SK-N-SH (cell line): Measurements from ENCODE around the gene CD300LB. TPM values are rescaled to one million over a fixed set of nuclear protein-coding genes. Genes with fewer than 3 reads are reported as not detected.

Source experiments
- CTCF ChIA-PET: fragments of 300-600, 350-600 bp; formaldehyde crosslinking; extraction: SDS; loops from one replicate; lab custom pipeline; 2021; lab: Yijun Ruan, JAX
- POLR2A ChIA-PET: fragments of 350-600 bp; sonication (Branson Sonifier 250); formaldehyde crosslinking; extraction: SDS; loops from one replicate; lab custom pipeline; 2020; ENCODE audit warnings: antibody characterized with exemption, inconsistent platforms; lab: Yijun Ruan, JAX
- DNase-seq: peaks from one replicate; pipeline ENCODE4 v3.0.0; 2012
- H2AFZ ChIP-seq: fragments of 200-600 bp; sonication (generic); 2 replicates; pipeline ENCODE4 v1.8.1; 2016; ENCODE audit warnings: antibody characterized with exemption, mild to moderate bottlenecking, low read depth
- H3F3A ChIP-seq: fragments of 200-600 bp; sonication (generic); replicated peaks from 2 replicates; pipeline ENCODE3; 2016; ENCODE audit warnings: antibody characterized with exemption, mild to moderate bottlenecking; ENCODE audit not compliant: insufficient read depth
- H3K27ac ChIP-seq, 2 experiments: fragments of 200-500 bp in 1 of 2; fragments of 200-600 bp in 1 of 2; sonication (Bioruptor generic) in 1 of 2; sonication (generic), shearing (Covaris generic) in 1 of 2; 2 replicates each; pipeline versions ENCODE4 v1.5.1 to v1.6.1; 2014 to 2016; ENCODE audit warnings: low read depth in 2 of 2, inconsistent platforms in 1 of 2, low read length in 1 of 2, mild to moderate bottlenecking in 1 of 2, mixed read lengths in 1 of 2
- H3K27me3 ChIP-seq: fragments of 200-600 bp; sonication (generic), shearing (Covaris generic); 2 replicates; pipeline ENCODE4 v1.6.1; 2016; ENCODE audit warnings: mixed run types; ENCODE audit not compliant: insufficient read depth
- H3K36me3 ChIP-seq, 2 experiments: fragments of 200-500 bp in 1 of 2; fragments of 200-600 bp in 1 of 2; sonication (Bioruptor generic) in 1 of 2; sonication (generic) in 1 of 2; replicated peaks in 1 of 2; 2 replicates each; pipeline versions ENCODE3 to v1.5.1; 2014 to 2016; ENCODE audit warnings: low read length in 1 of 2, mild to moderate bottlenecking in 1 of 2; ENCODE audit not compliant: insufficient read depth in 2 of 2, control insufficient read depth in 1 of 2
- H3K4me1 ChIP-seq, 2 experiments: fragments of 200-500 bp in 1 of 2; fragments of 200-600 bp in 1 of 2; sonication (Bioruptor generic) in 1 of 2; sonication (generic), shearing (Covaris generic) in 1 of 2; 2 replicates each; pipeline versions ENCODE4 v1.5.1 to v1.6.1; 2014 to 2016; ENCODE audit warnings: low read depth in 1 of 2, low read length in 1 of 2, mixed run types in 1 of 2; ENCODE audit not compliant: insufficient read depth in 2 of 2, control insufficient read depth in 1 of 2
- H3K4me2 ChIP-seq: fragments of 200-600 bp; sonication (generic), shearing (Covaris generic); 2 replicates; pipeline ENCODE4 v1.6.1; 2017; ENCODE audit warnings: mixed run types
- H3K4me3 ChIP-seq, 2 experiments: fragments of 200-500 bp in 1 of 2; fragments of 200-600 bp in 1 of 2; sonication (Bioruptor generic) in 1 of 2; sonication (generic), shearing (Covaris generic) in 1 of 2; 2 replicates each; pipeline versions ENCODE4 v1.5.1 to v1.8.1; 2014 to 2016; ENCODE audit warnings: low read depth in 2 of 2, inconsistent platforms in 1 of 2, low read length in 1 of 2, mild to moderate bottlenecking in 1 of 2, mixed read lengths in 1 of 2, moderate library complexity in 1 of 2
- H3K79me2 ChIP-seq: fragments of 200-600 bp; sonication (generic); 2 replicates; pipeline ENCODE4 v1.8.1; 2017; ENCODE audit warnings: mild to moderate bottlenecking; ENCODE audit not compliant: insufficient read depth
- H3K9ac ChIP-seq: fragments of 200-600 bp; sonication (generic); 2 replicates; pipeline ENCODE4 v1.6.1; 2017; ENCODE audit warnings: mixed run types
- H3K9me2 ChIP-seq: fragments of 200-600 bp; sonication (generic); 2 replicates; pipeline ENCODE4 v1.6.1; 2017; ENCODE audit warnings: mixed run types
- H3K9me3 ChIP-seq: fragments of 200-600 bp; sonication (generic); 2 replicates; pipeline ENCODE4 v1.6.1; 2017; ENCODE audit warnings: mixed run types, mild to moderate bottlenecking, moderate library complexity
- H4K20me1 ChIP-seq: fragments of 200-600 bp; sonication (generic); 2 replicates; pipeline ENCODE4 v1.6.1; 2017; ENCODE audit warnings: mild to moderate bottlenecking, mixed run types; ENCODE audit not compliant: insufficient read depth
- ELF1 ChIP-seq: IDR thresholded peaks from 2 replicates; pipeline ENCODE4 v1.4.0; 2012
- FOXJ3 ChIP-seq: sonication (generic); formaldehyde crosslinking; IDR thresholded peaks from 2 replicates; pipeline ENCODE4 v1.5.1; 2020; ENCODE audit warnings: mild to moderate bottlenecking, missing genetic modification reagents
- FOXM1 ChIP-seq: IDR thresholded peaks from 2 replicates; pipeline ENCODE4 v1.4.0; 2012; ENCODE audit warnings: low read depth, mild to moderate bottlenecking
- IRF3 ChIP-seq: fragments of 150-350 bp; IDR thresholded peaks from 2 replicates; pipeline ENCODE4 v1.6.1; 2016; ENCODE audit warnings: mild to moderate bottlenecking, low read depth, low read length
- NFIC ChIP-seq: IDR thresholded peaks from 2 replicates; pipeline ENCODE4 v1.4.0; 2012; ENCODE audit warnings: borderline replicate concordance
- PBX3 ChIP-seq: IDR thresholded peaks from 2 replicates; pipeline ENCODE4; 2012
- RFX5 ChIP-seq: IDR thresholded peaks from 2 replicates; pipeline ENCODE4 v1.6.1; 2012; ENCODE audit warnings: mild to moderate bottlenecking, improper control_type of control experiment, low read length
- SIN3A ChIP-seq: IDR thresholded peaks from 2 replicates; pipeline ENCODE4 v1.6.1; 2012; ENCODE audit warnings: low read depth, mild to moderate bottlenecking, low read length, moderate library complexity, borderline replicate concordance
- SMC3 ChIP-seq: IDR thresholded peaks from 2 replicates; pipeline ENCODE4 v1.6.1; 2012; ENCODE audit warnings: low read depth, low read length, improper control_type of control experiment
- USF1 ChIP-seq: IDR thresholded peaks from 2 replicates; pipeline ENCODE4 v1.4.0; 2012; ENCODE audit warnings: low read depth, borderline replicate concordance
- USF2 ChIP-seq: fragments of 150-350 bp; IDR thresholded peaks from 2 replicates; pipeline ENCODE4 v1.6.1; 2017; ENCODE audit warnings: antibody characterized with exemption, low read length, low read depth, borderline replicate concordance
- WGBS: methylation state at CpG from one replicate; pipeline ENCODE4 v1.1.6; 2017; ENCODE audit warnings: low lambda C conversion rate; 5-methylcytosine and 5-hydroxymethylcytosine counted together
- polyA plus RNA-seq, 3 experiments: library from polyadenylated mRNA; depleted of rRNA; stranded (reverse); fragments of >200 nt; gene quantifications; 2 replicates each; pipeline ENCODE4 v1.2.3, GENCODE V29; 2012

Gene CD300LB
- polyA plus RNA-seq, 1 of the 3 experiments (the other 2 are of a cell fraction), result not detected

- CTCF ChIA-PET, result interaction anchor here (1.2 to 3.1 kb wide), 5 partner anchors 24 to 226 kb away, joined by 3 to 14 read pairs (median 3); partner anchors contain the start of genes CD300H and GPR142
- no peak for TF ChIP-seq FOXM1
- TF ChIP-seq PBX3, result no peak
- TF ChIP-seq USF2, result no peak
- no peak for TF ChIP-seq RFX5
- no peak for TF ChIP-seq NFIC
- TF ChIP-seq FOXJ3 (CRISPR knock-in tag), result no peak
- no peak for TF ChIP-seq ELF1
- no peak for TF ChIP-seq SIN3A
- TF ChIP-seq, all 33 proteins: peak for 0
- Histone ChIP-seq H3K9ac (no peak overlapping the region), H3K79me2 (no peaks in the 10 kb centered on the region), H4K20me1 (no peaks in the 10 kb centered on the region), H2AFZ (no peak overlapping the region), H3K27ac (no peak overlapping the region), H3K9me3 (no peaks in the 10 kb centered on the region), H3K4me2 (no peak overlapping the region), H3K36me3 (no peaks in the 10 kb centered on the region), H3K27me3 (no peaks in the 10 kb centered on the region), H3F3A (no peaks in the 10 kb centered on the region), H3K4me3 (no peak overlapping the region), H3K4me1 (no peaks in the 10 kb centered on the region), H3K9me2 (no peaks in the 10 kb centered on the region)
- WGBS, result 36% methylated on average over 5 of the region's 5 CpGs
- POLR2A ChIA-PET, result no interaction called here
- DNase-seq, result no peak
These were observed 4.2 kb downstream of the CD300LB start for GRCh38 chr17:74527081-74527480.

- Histone ChIP-seq H4K20me1 (no peaks in the 10 kb centered on the region), H3K4me3 (no peak overlapping the region), H3K9me3 (no peaks in the 10 kb centered on the region), H3K4me1 (no peaks in the 10 kb centered on the region), H2AFZ (no peak overlapping the region), H3K9ac (no peak overlapping the region), H3K4me2 (no peak overlapping the region), H3K27ac (no peak overlapping the region), H3K9me2 (no peaks in the 10 kb centered on the region), H3K79me2 (no peaks in the 10 kb centered on the region), H3K27me3 (no peaks in the 10 kb centered on the region), H3K36me3 (no peaks in the 10 kb centered on the region), H3F3A (no peaks in the 10 kb centered on the region)
- 4% methylated on average over 3 of the region's 3 CpGs for WGBS
- no peak for DNase-seq
- ChIA-PET CTCF (interaction anchor here (1.0 to 3.1 kb wide), 6 partner anchors 24 to 226 kb away, joined by 3 to 14 read pairs (median 4); partner anchors contain the start of genes CD300H and GPR142), POLR2A (no interaction called here)
- TF ChIP-seq IRF3, result no peak
- no peak for TF ChIP-seq SIN3A
- no peak for TF ChIP-seq USF1
- TF ChIP-seq SMC3, result no peak
These were observed 4.6 kb downstream of the CD300LB start for GRCh38 chr17:74526681-74527080.
